Effector memory CD8-positive, alpha-beta T cell (primary cell): Measurements from ENCODE around the gene DOCK6.
A peak's percentile ranks its signal among the peaks of the same experiment; 100 is the strongest.

Experiments
- ATAC-seq: fragments of 150-1000 bp; cut with Tn5 transposase; replicated peaks from 2 replicates; pipeline ENCODE4 v1.10.0; 2021; ENCODE audit warnings: mild to moderate bottlenecking, moderate library complexity
- DNase-seq, 3 experiments: peaks; one replicate each; pipeline ENCODE4 v3.0.0; 2021
- H3K27ac Mint-ChIP-seq, 2 donors: one replicate each; pipeline ENCODE4 v1.8.0; 2022; ENCODE audit warnings: mild to moderate bottlenecking in 2 of 2, mixed read lengths in 2 of 2, moderate library complexity in 2 of 2
- H3K27me3 Mint-ChIP-seq, 2 donors: one replicate each; pipeline ENCODE4 v1.8.0; 2022; ENCODE audit warnings: mixed read lengths in 2 of 2
- H3K36me3 Mint-ChIP-seq: one replicate; pipeline ENCODE4 v1.8.0; 2022; ENCODE audit warnings: mild to moderate bottlenecking, moderate library complexity, mixed read lengths; ENCODE audit not compliant: insufficient read depth
- H3K4me1 Mint-ChIP-seq, 2 donors: one replicate each; pipeline ENCODE4 v1.8.0; 2022; ENCODE audit warnings: low read depth in 2 of 2, mixed read lengths in 2 of 2
- H3K4me3 Mint-ChIP-seq, 2 donors: one replicate each; pipeline ENCODE4 v1.8.0; 2022; ENCODE audit warnings: mild to moderate bottlenecking in 2 of 2, mixed read lengths in 2 of 2, moderate library complexity in 2 of 2
- H3K9me3 Mint-ChIP-seq, 2 donors: one replicate each; pipeline ENCODE4 v1.8.0; 2022; ENCODE audit warnings: mixed read lengths in 2 of 2

DOCK6 gene

DNA sequence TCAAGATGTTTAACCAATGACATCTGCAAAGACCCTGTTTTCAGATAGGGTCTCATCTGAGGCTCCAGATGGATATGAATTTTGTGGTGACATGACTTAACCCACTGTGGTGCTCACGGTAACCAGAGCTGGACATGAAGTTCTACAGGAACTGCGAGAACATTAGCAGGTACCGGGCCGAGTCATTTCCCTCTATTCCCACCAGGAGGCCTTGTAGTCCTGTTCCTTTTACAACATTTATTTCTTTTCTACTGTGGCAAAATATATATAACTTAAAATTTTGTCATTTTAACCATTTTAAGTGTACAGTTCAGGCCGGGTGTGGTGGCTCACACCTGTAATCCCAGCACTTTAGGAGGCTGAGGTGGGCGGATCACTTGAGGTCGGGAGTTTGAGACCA, 26.0 kb upstream of the DOCK6 start:
- no peak for DNase-seq
- Mint-ChIP-seq H3K36me3 (no peaks in the 10 kb centered on the region), H3K27ac (no peak overlapping the region), H3K4me1 (no peaks in the 10 kb centered on the region), H3K4me3 (no peak overlapping the region), H3K27me3 (peaks cover 14 to 59% of the 10 kb centered on the region in 2 donors), H3K9me3 (no peaks in the 10 kb centered on the region)
- no peak for ATAC-seq

DNA sequence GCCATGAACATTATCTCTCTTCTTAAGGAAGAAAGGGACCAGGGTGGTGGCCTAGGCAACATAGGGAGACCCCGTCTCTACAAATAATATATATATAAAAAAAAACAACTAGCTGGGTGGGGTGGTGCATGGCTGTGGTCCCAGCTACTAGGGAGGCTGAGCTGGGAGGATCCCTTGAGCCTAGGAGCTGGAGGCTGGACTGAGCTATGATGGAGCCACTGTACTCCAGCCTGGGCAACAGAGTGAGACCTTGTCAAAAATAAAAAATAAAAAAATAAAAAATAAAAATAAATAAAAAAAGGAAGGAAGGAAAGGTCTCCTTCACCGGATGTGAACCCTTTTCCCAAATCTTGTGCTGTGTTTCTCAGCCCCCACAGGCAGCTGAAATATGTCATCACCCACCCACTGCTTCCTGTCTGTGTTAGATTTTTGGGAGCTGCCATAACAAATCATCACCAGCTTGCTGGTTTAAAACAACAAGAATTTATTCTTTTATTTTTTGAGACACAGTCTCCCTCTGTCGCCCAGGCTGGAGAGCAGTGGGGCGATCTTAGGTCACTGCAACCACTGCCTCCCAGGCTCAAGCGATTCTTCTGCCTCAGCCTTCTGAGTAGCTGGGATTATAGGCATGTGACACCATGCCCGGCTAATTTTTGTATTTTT, 24.1 kb upstream of the DOCK6 start:
- Mint-ChIP-seq H3K36me3 (no peaks in the 10 kb centered on the region), H3K9me3 (no peaks in the 10 kb centered on the region), H3K27me3 (peaks cover 20 to 65% of the 10 kb centered on the region in 2 donors), H3K4me1 (peaks cover 0 to 2% of the 10 kb centered on the region in 2 donors), H3K4me3 (no peak overlapping the region), H3K27ac (no peak overlapping the region)
- no peak for DNase-seq
- no peak for ATAC-seq

DNA sequence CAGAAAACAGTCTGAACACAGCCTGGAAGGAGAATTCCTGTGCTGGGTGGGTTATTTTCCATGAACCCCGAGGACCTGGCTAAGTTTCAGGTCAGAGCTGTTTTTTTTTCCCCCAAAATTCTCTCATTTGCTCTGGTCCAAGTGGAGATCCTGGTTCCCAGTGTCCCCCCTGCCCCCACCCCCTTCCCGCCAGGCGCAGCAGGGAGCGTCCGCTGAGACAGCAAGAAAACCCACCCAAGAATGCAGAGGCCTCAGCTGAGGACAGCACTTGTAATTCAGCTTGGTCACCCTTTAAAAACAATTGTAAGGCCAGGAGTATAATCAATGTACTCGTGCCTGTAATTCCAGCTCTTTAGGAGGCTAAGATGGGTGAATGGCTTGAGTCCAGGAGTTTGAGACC, 22.2 kb upstream of the DOCK6 start:
- no peak overlapping the region for H3K27ac Mint-ChIP-seq
- peaks cover 13% of the 10 kb centered on the region for H3K36me3 Mint-ChIP-seq
- DNase-seq (no peak), ATAC-seq (no peak)
- H3K27me3 Mint-ChIP-seq, result peaks cover 14 to 51% of the 10 kb centered on the region in 2 donors
- peaks cover 2 to 3% of the 10 kb centered on the region in 2 donors for H3K9me3 Mint-ChIP-seq
- H3K4me1 Mint-ChIP-seq, result peaks cover 3 to 7% of the 10 kb centered on the region in 2 donors
- no peak overlapping the region for H3K4me3 Mint-ChIP-seq

DNA sequence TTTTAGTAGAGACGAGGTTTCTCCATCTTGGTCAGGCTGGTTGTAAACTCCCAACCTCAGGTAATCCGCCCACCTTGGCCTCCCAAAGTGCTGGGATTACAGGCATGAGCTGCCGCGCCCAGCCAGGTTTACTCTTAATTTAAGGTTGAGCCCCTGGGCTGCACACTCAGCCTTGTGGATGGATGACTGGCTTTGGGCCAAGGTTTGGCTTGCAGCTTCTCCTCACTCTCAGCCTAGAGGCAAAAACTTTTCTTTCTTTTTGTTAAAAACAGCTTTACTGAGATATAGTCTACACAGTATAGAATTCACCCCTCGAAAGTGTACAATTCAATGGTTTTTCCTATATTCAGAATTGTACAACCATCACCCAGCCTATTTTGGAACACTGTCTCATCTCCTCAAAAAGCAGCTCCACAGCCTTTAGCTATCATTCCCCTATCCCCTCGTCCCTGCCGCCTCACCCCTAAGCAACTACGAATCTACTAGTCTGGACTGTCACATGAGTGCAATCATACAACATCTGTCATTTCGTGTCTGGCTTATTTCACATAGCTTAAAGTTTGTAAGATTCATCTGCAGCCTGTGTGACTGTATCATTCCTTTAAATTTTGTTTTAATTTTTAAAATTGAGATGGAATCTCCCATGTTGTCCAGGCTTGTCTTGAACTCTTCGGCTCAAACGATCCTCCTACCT, 19.2 kb upstream of the DOCK6 start:
- H3K9me3 Mint-ChIP-seq, result peaks cover 2 to 5% of the 10 kb centered on the region in 2 donors
- peaks cover 7 to 11% of the 10 kb centered on the region in 2 donors for H3K4me1 Mint-ChIP-seq
- H3K27ac Mint-ChIP-seq, result no peak overlapping the region
- no peak for DNase-seq
- ATAC-seq, result no peak
- H3K4me3 Mint-ChIP-seq, result no peak overlapping the region
- H3K36me3 Mint-ChIP-seq, result peaks cover 13% of the 10 kb centered on the region
- H3K27me3 Mint-ChIP-seq, result peaks cover 17 to 40% of the 10 kb centered on the region in 2 donors

DNA sequence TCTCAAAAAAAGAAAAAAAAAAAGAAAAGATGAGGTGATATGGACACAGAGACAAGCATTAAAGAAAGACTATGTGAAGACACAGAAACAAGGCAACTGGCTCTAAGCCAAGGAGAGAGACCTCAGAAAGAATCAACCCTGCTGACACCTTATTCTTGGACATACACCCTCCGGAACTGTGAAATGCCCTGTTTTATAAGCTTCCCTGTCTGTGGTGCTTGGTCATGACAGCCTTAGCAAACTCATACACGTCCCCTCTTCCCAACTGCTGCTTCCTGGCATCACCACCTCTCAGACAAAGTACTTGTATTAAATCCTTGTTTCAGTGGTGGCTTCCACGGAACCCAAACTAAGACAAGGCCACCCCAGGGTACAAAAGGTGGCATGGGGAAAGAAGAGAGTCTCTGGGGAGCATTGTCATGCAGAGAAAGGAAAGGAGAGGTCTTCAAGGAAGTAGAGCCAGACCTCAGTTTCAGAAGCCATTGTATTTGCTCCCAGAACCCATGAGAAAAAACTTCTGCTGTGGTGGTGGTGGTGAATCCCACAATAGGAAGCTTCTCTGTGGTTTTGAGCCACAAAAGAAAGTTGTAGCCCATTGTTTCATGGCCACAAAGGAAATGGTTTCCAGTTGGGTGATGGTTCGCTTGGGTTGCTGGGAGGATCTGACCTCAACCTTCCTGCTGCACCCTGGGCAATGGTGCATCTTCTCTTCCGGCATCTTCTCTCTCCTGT, 17.3 kb upstream of the DOCK6 start:
- peak overlapping the region; percentile 47 to 65 for H3K4me3 Mint-ChIP-seq
- DNase-seq (peak; percentile 25 to 40 (median 39)), ATAC-seq (peak; percentile 96)
- H3K36me3 Mint-ChIP-seq, result peaks cover 13% of the 10 kb centered on the region
- H3K9me3 Mint-ChIP-seq, result peaks cover 2 to 5% of the 10 kb centered on the region in 2 donors
- peak overlapping the region in 1 of 2 donors; percentile 65 for H3K27ac Mint-ChIP-seq
- peaks cover 26 to 44% of the 10 kb centered on the region in 2 donors for H3K27me3 Mint-ChIP-seq
- H3K4me1 Mint-ChIP-seq, result peaks cover 7 to 11% of the 10 kb centered on the region in 2 donors

DNA sequence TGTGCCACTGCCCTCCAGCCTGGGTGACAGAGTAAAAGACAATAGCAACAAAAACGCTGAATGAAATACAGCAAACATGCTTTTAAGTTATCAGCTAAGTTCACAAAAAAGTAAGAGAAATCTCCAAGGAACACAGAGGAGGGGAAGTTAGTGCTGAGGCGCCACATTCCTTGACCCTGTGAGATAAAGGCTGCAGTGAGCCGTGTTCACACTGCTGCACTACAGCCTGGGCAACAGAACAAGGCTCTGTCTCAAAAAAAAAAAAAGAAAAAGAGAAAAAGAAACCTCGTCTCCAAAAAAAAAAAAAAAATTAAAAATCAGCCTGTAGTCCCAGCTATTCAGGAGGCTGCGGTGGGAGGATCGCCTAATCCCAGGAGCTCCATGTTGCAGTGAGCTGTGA, 16.3 kb upstream of the DOCK6 start:
- Mint-ChIP-seq H3K27ac (no peak overlapping the region), H3K36me3 (peaks cover 13% of the 10 kb centered on the region), H3K4me1 (peaks cover 7 to 11% of the 10 kb centered on the region in 2 donors), H3K9me3 (peaks cover 2 to 5% of the 10 kb centered on the region in 2 donors), H3K4me3 (no peak overlapping the region), H3K27me3 (peaks cover 34 to 45% of the 10 kb centered on the region in 2 donors)
- ATAC-seq, result no peak
- DNase-seq, result no peak

DNA sequence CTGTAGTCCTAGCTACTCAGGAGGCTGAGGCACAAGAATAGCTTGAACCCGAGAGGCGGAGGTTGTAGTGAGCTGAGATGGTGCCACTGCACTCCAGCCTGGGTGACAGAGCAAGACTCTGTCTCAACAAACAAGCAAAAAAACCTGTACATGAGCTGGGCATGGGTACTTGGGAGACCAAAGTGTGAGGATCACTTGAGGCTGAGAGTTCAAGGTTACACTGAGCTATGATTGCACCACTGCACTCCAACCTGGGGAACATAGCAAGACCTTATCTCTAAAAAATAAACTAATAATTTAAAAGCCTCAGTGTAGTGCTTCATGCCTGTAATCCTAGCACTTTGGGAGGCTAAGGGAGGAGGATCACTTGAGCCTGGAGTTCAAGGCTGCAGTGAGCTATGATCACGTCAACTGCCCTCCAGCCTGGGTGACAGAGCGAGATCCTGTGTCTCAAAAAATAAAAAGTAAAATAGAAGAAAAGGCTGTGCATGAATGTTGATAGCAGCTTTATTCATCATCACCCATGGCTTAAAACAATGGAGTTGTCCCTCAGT, 12.3 kb upstream of the DOCK6 start:
- ATAC-seq (no peak), DNase-seq (no peak)
- Mint-ChIP-seq H3K9me3 (peaks cover 1 to 3% of the 10 kb centered on the region in 2 donors), H3K4me3 (no peak overlapping the region), H3K27ac (no peak overlapping the region), H3K4me1 (peaks cover 5% of the 10 kb centered on the region in 2 donors), H3K36me3 (peaks cover 2% of the 10 kb centered on the region), H3K27me3 (peaks cover 30 to 45% of the 10 kb centered on the region in 2 donors)

DNA sequence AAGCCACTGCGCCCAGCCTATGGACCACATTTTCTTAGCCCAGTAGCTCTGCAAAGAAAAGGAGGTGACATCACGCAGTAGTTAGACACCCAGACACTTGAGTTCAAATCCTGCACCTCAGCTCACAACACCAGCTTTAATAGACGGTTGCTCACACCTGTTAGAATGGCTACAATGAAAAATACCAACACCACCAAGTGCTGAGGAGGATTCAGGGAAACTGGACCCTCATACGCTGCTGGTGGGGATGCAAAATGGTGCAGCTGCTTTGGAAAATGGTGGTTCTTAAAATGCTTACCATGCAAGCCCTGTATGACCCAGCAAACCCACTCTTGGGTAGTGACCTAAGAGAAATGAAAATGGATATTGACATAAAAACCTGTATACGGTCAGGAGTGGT, 11.7 kb upstream of the DOCK6 start:
- ATAC-seq (no peak), DNase-seq (no peak)
- H3K4me1 Mint-ChIP-seq, result no peaks in the 10 kb centered on the region
- no peak overlapping the region for H3K4me3 Mint-ChIP-seq
- no peak overlapping the region for H3K27ac Mint-ChIP-seq
- H3K27me3 Mint-ChIP-seq, result peaks cover 36 to 51% of the 10 kb centered on the region in 2 donors
- no peaks in the 10 kb centered on the region for H3K9me3 Mint-ChIP-seq
- H3K36me3 Mint-ChIP-seq, result no peaks in the 10 kb centered on the region

DNA sequence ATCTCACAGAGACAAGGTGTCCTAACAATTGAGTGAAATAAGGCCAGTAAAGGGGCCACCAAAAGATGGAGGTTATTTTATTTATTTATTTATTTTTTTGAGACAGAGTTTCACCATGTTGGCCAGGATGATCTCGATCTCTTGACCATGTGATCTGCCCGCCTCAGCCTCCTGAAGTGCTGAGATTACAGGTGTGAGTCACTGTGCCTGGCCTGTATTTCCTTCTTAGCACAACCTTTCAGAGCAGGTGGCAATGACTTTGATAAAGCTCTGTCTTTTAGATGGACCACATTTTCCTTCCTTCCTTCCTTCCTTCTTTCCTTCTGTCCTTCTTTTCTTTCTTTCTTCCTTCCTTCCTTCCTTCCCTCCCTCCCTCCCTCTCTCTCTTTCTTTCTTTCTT, 11.0 kb upstream of the DOCK6 start:
- no peaks in the 10 kb centered on the region for H3K36me3 Mint-ChIP-seq
- ATAC-seq (no peak), DNase-seq (no peak)
- no peaks in the 10 kb centered on the region for H3K9me3 Mint-ChIP-seq
- no peak overlapping the region for H3K4me3 Mint-ChIP-seq
- peaks cover 42 to 56% of the 10 kb centered on the region in 2 donors for H3K27me3 Mint-ChIP-seq
- H3K4me1 Mint-ChIP-seq, result no peaks in the 10 kb centered on the region
- no peak overlapping the region for H3K27ac Mint-ChIP-seq

DNA sequence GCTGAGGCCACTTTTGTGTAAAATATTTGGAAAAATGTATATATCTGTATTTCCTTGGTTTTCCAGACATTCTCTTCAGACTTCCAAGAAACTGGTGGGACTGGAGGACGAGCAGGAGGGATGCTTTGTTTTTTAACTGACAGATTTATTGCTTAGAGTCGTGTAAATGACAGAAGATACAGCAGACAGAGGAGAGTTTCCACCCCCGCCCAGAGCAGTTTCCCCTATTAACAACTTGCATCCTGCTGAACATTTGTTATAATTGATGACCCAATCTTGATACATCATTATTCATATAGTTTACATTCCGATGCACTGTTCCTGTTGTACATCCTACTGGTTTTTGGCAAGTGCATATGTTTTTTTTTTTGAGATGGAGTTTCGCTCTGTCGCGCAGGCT, 7.1 kb upstream of the DOCK6 start:
- Mint-ChIP-seq H3K4me3 (no peak overlapping the region), H3K27ac (no peak overlapping the region), H3K36me3 (no peaks in the 10 kb centered on the region), H3K27me3 (peaks cover 52 to 68% of the 10 kb centered on the region in 2 donors), H3K4me1 (no peaks in the 10 kb centered on the region), H3K9me3 (no peaks in the 10 kb centered on the region)
- ATAC-seq, result no peak
- DNase-seq, result no peak

DNA sequence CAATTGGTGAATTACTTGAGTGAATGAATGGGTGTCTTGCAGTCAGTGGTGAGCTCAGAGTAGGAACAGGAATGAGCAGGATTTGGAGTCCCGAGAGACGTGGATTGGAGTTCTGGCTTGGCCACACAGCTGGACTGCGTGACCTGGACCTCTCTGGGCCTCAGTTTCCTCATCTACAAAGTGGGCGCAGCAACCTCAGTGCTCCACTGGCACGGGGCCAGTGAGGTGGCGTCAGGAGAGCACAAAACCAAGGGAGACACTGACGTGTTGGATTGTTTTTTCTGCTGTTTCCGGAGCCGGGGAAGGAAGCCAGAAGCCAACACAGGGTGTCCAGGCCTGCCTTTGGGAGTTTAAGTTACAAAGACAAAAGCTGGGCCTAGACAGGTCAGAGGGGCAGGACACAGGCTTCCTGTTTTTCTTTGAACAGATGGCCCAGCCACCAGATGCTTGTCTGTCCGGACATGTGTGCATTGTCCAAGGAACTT, 6.5 kb upstream of the DOCK6 start:
- H3K4me1 Mint-ChIP-seq, result no peaks in the 10 kb centered on the region
- peaks cover 49 to 68% of the 10 kb centered on the region in 2 donors for H3K27me3 Mint-ChIP-seq
- no peak overlapping the region for H3K27ac Mint-ChIP-seq
- no peak for DNase-seq
- H3K4me3 Mint-ChIP-seq, result no peak overlapping the region
- no peak for ATAC-seq
- H3K36me3 Mint-ChIP-seq, result no peaks in the 10 kb centered on the region
- H3K9me3 Mint-ChIP-seq, result no peaks in the 10 kb centered on the region

DNA sequence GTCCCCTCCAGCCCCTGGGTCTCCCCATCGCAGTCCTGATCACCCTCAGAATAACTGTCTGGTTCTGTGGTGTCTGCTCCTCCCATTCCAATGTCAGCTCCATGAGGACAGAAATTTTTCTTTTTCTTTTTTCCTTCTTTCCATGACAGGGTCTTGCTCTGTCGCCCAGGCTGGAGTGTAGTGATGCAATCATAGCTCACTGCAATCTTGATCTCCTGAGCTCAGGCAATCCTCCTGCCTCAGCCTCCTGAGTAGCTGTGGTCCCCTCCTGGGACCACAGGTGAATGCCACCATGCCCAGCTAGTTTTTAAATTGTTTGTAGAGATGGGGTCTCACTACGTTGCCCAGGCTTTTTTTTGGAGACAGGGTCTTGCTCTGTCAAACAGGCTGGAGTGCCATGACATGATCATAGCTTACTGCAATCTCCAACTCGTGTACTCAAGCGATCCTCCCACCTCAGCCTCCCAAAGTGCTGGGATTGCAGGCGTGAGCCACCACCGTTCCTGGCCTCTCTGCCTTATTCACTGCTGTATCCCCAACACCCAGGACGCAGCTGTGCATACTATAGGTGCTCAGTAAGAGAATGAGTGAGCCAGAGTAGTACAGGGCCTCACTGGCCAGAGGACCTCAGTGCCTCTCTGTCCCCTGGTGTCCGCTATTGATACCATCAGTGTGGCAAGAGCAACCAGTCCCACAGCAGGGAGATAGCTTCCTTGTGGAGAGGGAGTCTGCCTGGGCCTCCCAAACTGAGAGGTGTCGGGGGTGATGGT, 5.2 kb upstream of the DOCK6 start:
- ATAC-seq (no peak), DNase-seq (no peak)
- Mint-ChIP-seq H3K27me3 (peaks cover 53 to 70% of the 10 kb centered on the region in 2 donors), H3K9me3 (no peaks in the 10 kb centered on the region), H3K4me1 (no peaks in the 10 kb centered on the region), H3K27ac (peak overlapping the region in 1 of 2 donors; percentile 79), H3K36me3 (no peaks in the 10 kb centered on the region), H3K4me3 (no peak overlapping the region)

DNA sequence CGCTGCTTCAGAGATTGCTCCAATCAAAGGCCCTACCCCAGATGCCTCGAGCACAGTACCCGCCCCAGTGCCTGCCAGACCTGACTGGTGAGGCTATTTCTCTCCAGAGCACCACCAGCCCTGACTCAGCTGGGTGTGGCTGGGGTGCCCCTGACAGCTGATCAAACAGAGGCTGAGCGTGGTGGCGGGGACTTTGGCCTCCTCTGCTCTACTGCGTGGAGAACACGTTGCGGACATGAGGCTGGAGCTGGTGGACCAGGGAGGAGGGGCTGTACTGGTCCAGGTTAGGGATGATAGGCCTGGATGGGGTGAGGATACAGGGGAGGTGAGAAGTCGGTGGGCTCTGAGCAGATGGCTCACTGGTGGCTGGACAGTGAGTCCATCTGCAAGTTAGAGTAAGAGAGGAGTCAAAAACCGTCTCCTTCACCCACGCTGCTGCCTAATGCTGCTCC, 3.5 kb upstream of the DOCK6 start:
- H3K36me3 Mint-ChIP-seq, result no peaks in the 10 kb centered on the region
- H3K27ac Mint-ChIP-seq, result no peak overlapping the region
- H3K27me3 Mint-ChIP-seq, result peaks cover 61 to 80% of the 10 kb centered on the region in 2 donors
- no peak overlapping the region for H3K4me3 Mint-ChIP-seq
- ATAC-seq (no peak), DNase-seq (no peak)
- no peaks in the 10 kb centered on the region for H3K4me1 Mint-ChIP-seq
- H3K9me3 Mint-ChIP-seq, result no peaks in the 10 kb centered on the region
